Breast epithelium (tissue), 4 donors: ENCODE results near the gene CASP8. TPM values are rescaled to one million over a fixed set of nuclear protein-coding genes. Genes with fewer than 3 reads are reported as not detected.

ENCODE experiments used
- DNase-seq, 2 donors: peaks; one replicate each; pipeline ENCODE4 v3.0.0-alpha.2; 2019; ENCODE audit warnings: low spot score in 2 of 2
- H3K27ac ChIP-seq, 2 donors: fragments of 200-600 bp; sonication (generic) in 1 of 2; one replicate each; pipeline ENCODE4 v1.5.1; 2016 to 2019; ENCODE audit warnings: mild to moderate bottlenecking in 1 of 2
- H3K27me3 ChIP-seq, 2 donors: fragments of 200-600 bp; sonication (generic) in 1 of 2; one replicate each; pipeline versions ENCODE4 v1.5.1 to v1.6.0; 2017 to 2019; ENCODE audit warnings: control low read depth in 1 of 2, mild to moderate bottlenecking in 1 of 2
- H3K36me3 ChIP-seq: fragments of 200-600 bp; one replicate; pipeline ENCODE4 v1.5.1; 2019
- H3K4me1 ChIP-seq, 2 donors: fragments of 200-600 bp; sonication (generic); one replicate each; pipeline ENCODE4 v1.5.1; 2016 to 2019; ENCODE audit warnings: control low read depth in 1 of 2
- H3K4me3 ChIP-seq, 3 donors: fragments of 200-600 bp; sonication (generic); 1 replicate in 2 of 3; 2 replicates in 1 of 3; pipeline ENCODE4 v1.5.1; 2016 to 2019; ENCODE audit warnings: mild to moderate bottlenecking in 3 of 3, moderate library complexity in 2 of 3
- H3K9me3 ChIP-seq, 2 donors: fragments of 200-600 bp; sonication (generic) in 1 of 2; one replicate each; pipeline ENCODE4 v1.5.1; 2016 to 2019; ENCODE audit warnings: control low read depth in 1 of 2
- POLR2A ChIP-seq: fragments of 450-650 bp; IDR thresholded peaks from one replicate; pipeline ENCODE4 v1.6.1; 2016; ENCODE audit warnings: antibody characterized with exemption, mild to moderate bottlenecking, moderate library complexity
- POLR2AphosphoS5 ChIP-seq, 3 donors: sonication (generic); formaldehyde crosslinking; IDR thresholded peaks; one replicate each; pipeline ENCODE4 v1.6.1; 2017; ENCODE audit warnings: antibody characterized with exemption in 3 of 3
- intact Hi-C: fragments of 100-400 bp; cut with DNase I; formaldehyde crosslinking; loops from one replicate; pipeline ENCODE4 v1.15.1; 2023; ENCODE audit warnings: low total_unique reads
- total RNA-seq, 3 donors: library from RNA; depleted of rRNA; stranded (reverse); fragments of >200 nt; gene quantifications; one replicate each; pipeline ENCODE4 v1.1.0, GENCODE V29; 2016
- TF ChIP-seq, protein P1 (sequence below), 3 donors: fragments of 450-650 bp; IDR thresholded peaks; one replicate each; pipeline ENCODE4 v1.5.1; 2016 to 2017; ENCODE audit warnings: antibody characterized with exemption in 3 of 3, mild to moderate bottlenecking in 3 of 3, moderate library complexity in 3 of 3

Gene CASP8
- total RNA-seq, 3 donors from 2014 or later: 18.2 to 28.8 (median 21.3) TPM

GRCh38 chr2:201257956-201258665 is 2.2 kb upstream of the CASP8 start:
- DNase-seq: peak; percentile 78 to 85
- TF ChIP-seq, protein P1, sequence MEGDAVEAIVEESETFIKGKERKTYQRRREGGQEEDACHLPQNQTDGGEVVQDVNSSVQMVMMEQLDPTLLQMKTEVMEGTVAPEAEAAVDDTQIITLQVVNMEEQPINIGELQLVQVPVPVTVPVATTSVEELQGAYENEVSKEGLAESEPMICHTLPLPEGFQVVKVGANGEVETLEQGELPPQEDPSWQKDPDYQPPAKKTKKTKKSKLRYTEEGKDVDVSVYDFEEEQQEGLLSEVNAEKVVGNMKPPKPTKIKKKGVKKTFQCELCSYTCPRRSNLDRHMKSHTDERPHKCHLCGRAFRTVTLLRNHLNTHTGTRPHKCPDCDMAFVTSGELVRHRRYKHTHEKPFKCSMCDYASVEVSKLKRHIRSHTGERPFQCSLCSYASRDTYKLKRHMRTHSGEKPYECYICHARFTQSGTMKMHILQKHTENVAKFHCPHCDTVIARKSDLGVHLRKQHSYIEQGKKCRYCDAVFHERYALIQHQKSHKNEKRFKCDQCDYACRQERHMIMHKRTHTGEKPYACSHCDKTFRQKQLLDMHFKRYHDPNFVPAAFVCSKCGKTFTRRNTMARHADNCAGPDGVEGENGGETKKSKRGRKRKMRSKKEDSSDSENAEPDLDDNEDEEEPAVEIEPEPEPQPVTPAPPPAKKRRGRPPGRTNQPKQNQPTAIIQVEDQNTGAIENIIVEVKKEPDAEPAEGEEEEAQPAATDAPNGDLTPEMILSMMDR (IDR thresholded peaks at IDR 0.05): peak in 1 of 3 donors; percentile 13
- TF ChIP-seq POLR2AphosphoS5 (IDR thresholded peaks at IDR 0.05) (peak; percentile 57 to 62 (median 61)), POLR2A (no peak)
- Histone ChIP-seq H3K27ac (peak overlapping the region; percentile 92 to 93), H3K9me3 (no peaks in the 10 kb centered on the region), H3K4me3 (peak overlapping the region; percentile 59 to 78 (median 65)), H3K27me3 (no peaks in the 10 kb centered on the region), H3K36me3 (no peaks in the 10 kb centered on the region), H3K4me1 (no peaks in the 10 kb centered on the region)
- intact Hi-C loops: no loop called here

GRCh38 chr2:201258666-201259615 is 1.4 kb upstream of the CASP8 start:
- no peaks in the 10 kb centered on the region for H3K9me3 ChIP-seq
- no peak for DNase-seq
- no peaks in the 10 kb centered on the region for H3K4me1 ChIP-seq
- peak overlapping the region; percentile 59 to 78 (median 65) for H3K4me3 ChIP-seq
- TF ChIP-seq POLR2AphosphoS5 (IDR thresholded peaks at IDR 0.05) (no peak), POLR2A (no peak)
- TF ChIP-seq, protein P1 (IDR thresholded peaks at IDR 0.05): no peak
- peak overlapping the region; percentile 92 to 93 for H3K27ac ChIP-seq
- intact Hi-C loops: no loop called here
- H3K36me3 ChIP-seq: no peaks in the 10 kb centered on the region
- no peaks in the 10 kb centered on the region for H3K27me3 ChIP-seq

DNA sequence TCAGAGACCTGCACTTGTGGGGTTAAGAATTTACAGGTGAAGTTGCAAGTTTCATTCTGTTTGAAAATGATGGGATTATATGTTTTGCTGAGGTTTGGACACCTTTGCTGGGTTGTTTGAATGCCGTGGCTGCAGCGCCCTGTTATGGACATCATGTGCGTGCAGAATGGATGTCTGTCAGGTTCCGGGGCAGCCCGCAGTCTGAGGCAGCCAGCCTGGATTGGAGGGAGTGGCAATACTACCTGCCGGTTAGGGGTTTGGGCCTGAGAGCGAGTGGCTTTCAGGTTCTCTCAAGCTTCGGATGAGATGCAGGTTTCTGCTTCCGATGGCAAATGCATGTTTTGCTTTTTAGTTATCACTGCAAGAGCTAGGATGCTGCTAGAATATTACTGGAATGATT is 1.1 kb downstream of the CASP8 start:
- no peaks in the 10 kb centered on the region for H3K27me3 ChIP-seq
- no peak overlapping the region for H3K27ac ChIP-seq
- intact Hi-C loops: no loop called here
- TF ChIP-seq, protein P1 (IDR thresholded peaks at IDR 0.05): no peak
- TF ChIP-seq POLR2A: no peak
- TF ChIP-seq POLR2AphosphoS5 (IDR thresholded peaks at IDR 0.05): no peak
- peak overlapping the region in 2 of 3 donors; percentile 17 to 28 for H3K4me3 ChIP-seq
- H3K36me3 ChIP-seq: no peaks in the 10 kb centered on the region
- no peaks in the 10 kb centered on the region for H3K4me1 ChIP-seq
- no peak for DNase-seq
- no peaks in the 10 kb centered on the region for H3K9me3 ChIP-seq

DNA sequence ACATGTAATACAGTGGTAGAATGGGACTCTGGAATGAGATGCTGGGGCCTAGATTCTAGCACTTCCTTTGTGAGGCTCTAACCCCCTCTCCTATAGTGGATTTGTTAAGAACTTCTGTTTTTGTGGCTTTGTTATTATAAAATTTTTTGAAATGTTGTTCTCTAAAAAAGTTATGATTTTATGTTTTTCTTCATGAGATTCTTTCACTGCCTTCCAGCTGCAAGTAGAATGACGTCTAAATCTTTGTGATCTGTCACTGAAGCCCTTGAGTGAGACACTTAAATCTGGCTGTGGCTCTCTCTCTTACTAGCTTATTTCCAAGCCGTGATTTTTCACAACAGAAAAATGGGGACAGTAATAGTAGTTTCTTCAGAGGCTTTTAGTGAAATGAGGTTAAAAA is 1.6 kb downstream of the CASP8 start:
- intact Hi-C loops: no loop called here
- no peaks in the 10 kb centered on the region for H3K4me1 ChIP-seq
- H3K9me3 ChIP-seq: no peaks in the 10 kb centered on the region
- DNase-seq: no peak
- no peak overlapping the region for H3K27ac ChIP-seq
- no peaks in the 10 kb centered on the region for H3K36me3 ChIP-seq
- H3K27me3 ChIP-seq: no peaks in the 10 kb centered on the region
- peak overlapping the region in 2 of 3 donors; percentile 17 to 28 for H3K4me3 ChIP-seq
- TF ChIP-seq POLR2A (no peak), POLR2AphosphoS5 (IDR thresholded peaks at IDR 0.05) (no peak)
- TF ChIP-seq, protein P1 (IDR thresholded peaks at IDR 0.05): no peak

DNA sequence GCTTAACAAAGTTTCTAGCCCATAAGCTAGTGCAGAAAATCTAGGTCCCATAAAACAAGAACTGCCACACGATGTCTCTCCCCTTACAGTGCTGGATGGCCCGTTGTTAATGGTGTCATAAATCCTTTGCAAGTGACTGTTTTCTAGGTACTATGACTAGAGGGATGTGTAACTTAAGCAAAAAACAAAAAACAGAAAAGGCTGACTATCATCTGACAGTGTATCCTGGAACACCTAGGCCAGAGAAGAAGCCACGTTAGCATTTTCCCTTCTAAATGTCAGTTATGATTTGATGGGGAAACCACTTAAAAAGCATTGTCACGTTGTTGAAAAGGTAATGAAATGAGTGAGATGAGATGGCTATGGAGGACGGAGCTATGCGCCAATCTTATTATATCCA is 2.4 kb downstream of the CASP8 start:
- H3K4me3 ChIP-seq: no peak overlapping the region
- no peaks in the 10 kb centered on the region for H3K4me1 ChIP-seq
- no peak overlapping the region for H3K27ac ChIP-seq
- no peak for DNase-seq
- intact Hi-C loops: no loop called here
- no peaks in the 10 kb centered on the region for H3K36me3 ChIP-seq
- no peak for TF ChIP-seq POLR2AphosphoS5 (IDR thresholded peaks at IDR 0.05)
- no peak for TF ChIP-seq POLR2A
- TF ChIP-seq, protein P1 (IDR thresholded peaks at IDR 0.05): no peak
- no peaks in the 10 kb centered on the region for H3K27me3 ChIP-seq
- H3K9me3 ChIP-seq: no peaks in the 10 kb centered on the region
